Inferior parietal cortex (tissue), 1 donor: ENCODE results near the gene ME2.
A peak's percentile ranks its signal among the peaks of the same experiment; 100 is the strongest.
"Not testable (repeated sequence)": the region's sequence is repeated elsewhere in the genome, so short reads cannot be mapped to it uniquely, and the experiment has no call there.

ENCODE experiments used
- DNase-seq: peaks from one replicate; pipeline ENCODE4 v3.0.0-alpha.2; 2016; ENCODE audit errors: extremely low spot score

The ME2 gene

DNA sequence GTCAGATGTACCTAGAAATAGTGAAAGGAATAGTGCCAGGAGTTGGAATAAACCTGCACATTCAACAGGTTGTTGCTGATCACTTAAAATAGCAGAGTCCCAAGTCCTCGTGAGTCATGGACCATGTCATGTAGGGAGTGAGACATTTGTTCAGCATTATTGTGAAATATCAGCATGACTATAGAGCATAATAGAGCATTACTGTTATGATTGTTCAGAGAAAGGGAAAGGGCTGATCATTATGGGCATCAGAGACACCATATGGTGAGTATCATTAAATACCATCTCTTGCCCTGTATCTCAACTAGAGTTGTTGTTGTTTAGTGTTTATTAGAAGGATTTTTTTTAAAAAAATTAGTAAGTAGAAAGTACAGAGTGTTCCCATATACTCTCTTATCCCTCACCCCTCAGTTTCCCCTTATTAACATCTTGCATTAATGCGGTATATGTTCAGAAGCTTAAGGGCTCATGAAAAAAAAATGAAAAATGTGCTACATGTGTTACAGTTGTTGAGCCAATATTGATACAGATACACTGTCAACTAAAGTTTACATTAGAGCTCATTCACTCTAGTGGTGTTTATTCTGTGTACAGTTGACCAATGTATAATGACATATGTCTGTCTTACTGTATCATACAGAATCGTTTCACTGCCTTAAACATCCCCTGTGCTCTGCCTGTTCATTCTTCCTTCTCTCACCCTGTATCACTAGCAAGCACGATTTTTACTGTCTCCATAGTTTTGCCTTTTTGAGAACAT lies 94.6 kb downstream of the ME2 start:
- DNase-seq = no peak

DNA sequence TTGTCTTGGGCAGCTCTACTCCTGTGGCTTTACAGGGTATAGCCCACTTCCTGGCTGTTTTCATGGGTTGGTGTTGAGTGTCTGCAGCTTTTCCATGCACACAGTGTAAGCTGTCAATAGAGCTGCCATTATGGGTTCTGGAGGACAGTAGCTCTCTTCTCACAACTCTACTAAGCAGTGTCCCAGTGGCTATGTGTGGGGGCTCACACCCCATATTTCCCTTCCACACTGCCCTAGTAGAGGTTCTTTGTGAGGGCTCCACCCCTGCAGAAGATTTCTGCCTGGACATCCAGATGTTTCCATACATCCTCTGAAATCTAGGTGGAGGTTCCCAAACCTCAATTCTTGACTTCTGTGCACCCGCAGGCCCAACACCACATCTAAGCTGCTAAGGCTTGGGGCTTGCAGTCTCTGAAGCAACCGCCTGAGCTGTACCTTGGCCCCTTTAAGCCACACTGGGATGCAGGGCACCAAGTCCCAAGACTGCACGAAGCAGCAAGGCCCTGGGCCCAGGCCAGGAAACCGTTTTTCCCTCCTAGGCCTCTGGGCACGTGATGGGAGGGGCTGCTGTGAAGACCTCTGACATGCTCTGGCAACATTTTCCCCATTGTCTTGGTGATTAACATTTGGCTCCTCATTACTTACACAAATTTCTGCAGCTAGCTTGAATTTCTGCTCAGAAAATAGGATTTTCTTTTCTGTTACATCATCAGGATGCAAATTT lies 98.3 kb downstream of the ME2 start:
- no peak for DNase-seq

DNA sequence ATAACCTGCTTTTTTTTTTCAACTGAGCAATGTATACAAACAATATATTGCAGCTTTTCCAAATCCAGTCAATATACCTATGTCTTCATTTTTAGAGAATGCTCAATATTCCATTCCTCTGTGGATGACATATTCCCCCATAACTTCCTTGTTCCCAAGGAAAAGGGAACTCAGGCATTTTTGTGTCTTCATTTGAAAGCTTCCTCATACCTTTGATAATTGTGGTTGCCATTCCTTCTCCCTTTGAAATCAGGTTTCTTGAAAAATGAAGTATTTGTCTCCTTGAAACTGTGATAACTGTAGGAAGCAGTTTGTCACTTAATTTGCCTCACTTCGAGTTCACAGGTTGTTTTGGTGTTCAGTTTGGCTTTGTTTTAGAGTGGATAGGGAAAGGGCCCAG lies 102.5 kb downstream of the ME2 start:
- no peak for DNase-seq

DNA sequence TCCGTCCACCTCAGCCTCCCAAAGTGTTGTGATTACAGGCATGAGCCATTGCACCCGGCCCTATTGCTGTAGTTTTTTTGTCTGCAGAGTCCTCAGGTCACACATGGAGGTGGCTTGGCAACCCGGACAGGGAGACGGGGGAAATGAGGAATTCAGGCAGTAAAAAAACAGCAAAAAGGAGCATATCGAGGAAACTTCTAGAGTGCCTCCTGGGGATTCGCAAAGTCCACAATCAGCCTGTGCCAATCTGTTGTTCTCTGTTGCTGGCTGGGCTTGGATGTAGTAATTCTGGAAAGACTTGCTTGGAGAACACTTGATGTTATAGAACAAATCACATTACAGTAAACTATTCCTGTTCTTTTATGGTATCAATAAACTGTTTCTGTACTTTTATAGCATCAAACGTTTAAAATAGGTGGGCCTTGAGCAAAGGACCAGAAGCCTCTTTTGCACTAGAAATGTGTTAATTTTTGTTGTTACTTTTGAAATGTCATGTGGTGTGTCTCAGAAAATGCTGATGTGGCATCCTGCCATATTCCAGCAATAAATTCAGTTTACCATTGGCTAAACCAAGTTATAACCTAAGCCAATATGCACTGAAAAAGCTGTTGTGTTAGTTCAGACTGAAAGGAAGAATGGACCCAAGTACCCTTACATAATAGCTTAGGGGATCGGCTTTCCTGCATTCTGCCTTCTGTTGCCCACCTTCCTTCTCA lies 103.3 kb downstream of the ME2 start:
- no peak for DNase-seq

DNA sequence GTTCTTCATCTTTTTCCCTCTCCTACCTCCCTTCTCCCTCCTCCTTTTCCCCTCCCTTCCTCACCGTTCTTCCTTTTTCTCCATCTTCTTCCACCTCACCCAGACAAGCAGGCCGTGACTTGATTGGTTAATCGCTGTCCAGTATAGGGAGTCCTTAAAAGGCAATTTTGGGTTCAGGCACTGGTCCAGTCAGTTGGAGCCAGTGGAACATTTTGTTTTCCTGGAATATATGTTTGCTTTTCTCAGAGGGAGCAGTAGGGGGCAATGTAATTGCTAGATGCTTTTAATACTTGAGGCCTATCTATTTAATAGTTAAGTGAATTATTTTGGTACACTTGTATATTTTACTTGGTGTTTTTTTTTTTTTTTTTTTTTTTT lies 103.9 kb downstream of the ME2 start:
- DNase-seq = no peak

DNA sequence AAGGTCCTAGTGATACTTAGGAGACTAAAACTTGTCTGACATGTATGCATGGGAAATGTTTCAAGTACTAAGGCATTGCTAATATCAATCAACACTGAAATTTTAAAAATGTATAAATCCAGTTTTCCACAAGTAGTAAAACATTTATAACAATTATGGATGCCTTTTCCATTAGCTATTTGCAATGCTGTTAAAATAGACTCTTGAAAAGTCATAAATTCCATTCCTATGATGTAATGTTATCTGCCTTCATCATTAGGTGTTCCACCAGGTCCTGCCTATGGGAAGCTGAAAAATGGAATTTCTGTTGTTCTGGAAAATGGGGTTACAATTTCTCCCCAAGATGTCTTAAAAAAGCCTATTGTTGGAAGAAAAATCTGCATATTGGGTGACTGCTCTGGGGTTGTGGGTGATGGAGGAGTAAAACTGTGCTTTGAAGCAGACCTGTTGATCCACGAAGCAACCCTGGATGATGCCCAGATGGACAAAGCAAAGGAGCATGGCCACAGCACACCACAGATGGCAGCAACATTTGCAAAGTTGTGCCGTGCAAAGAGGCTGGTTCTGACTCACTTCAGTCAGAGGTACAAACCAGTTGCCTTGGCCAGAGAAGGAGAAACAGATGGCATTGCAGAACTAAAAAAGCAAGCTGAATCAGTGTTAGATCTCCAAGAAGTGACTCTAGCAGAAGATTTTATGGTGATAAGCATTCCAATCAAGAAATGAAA lies 107.6 kb downstream of the ME2 start:
- DNase-seq = peak; percentile 57

DNA sequence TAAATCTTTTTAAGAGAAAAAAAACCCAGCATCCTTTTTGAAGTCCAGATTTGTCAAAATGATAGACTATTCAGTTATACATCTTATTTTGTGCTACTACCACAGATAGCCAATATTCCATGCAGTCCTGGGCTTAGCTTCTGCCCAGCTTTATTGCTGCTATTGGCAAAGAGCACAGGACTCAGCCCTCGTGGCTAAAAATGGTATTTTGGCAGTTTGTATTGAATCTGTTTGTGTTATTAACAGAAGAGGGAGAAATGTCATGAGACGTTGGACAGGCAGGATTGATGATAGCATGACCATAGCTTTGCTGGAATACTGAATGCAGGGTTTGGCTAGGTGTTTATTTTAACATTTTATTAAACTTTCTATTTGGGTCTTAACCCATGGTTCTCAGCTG lies 108.3 kb downstream of the ME2 start:
- DNase-seq = no peak

DNA sequence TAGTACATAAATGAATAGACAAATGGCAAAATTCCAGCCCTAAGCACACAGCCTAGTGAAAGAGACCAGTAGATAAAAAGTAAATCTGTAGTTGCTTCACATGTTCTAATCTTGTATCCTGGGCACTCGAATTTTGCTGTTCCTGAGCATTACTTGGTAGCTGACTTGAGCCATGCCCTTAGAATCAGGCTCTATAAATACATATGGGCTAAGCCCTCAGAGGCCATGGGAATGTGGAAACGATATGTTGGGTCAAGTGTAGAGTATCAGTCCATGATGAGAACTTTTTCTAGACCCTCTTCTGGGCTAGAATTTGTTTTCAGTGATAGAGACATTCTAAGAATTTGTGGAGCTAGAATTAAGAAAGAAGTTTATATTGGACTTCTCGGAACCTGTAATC lies 110.8 kb downstream of the ME2 start:
- DNase-seq = no peak

DNA sequence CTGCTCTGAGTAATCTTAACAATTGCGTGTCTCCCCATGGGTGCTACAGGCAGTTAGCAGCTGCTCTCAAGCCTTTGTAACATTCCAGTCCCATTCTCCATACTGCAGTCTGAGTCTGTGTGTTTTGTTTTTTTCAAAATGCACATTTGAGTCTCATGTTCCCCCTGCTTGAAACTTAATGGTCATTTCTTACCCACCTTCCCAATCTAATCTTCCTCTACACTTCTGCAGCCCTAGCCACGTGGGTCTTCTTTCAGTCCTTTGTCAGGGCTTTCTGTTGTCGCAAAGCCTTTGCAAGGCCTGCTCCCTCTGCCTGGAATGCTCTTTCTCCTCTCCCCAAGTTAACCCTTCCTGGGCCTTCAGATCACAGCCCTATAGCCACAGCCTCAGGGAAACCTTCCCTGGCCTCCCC lies 113.4 kb downstream of the ME2 start:
- DNase-seq = no peak

DNA sequence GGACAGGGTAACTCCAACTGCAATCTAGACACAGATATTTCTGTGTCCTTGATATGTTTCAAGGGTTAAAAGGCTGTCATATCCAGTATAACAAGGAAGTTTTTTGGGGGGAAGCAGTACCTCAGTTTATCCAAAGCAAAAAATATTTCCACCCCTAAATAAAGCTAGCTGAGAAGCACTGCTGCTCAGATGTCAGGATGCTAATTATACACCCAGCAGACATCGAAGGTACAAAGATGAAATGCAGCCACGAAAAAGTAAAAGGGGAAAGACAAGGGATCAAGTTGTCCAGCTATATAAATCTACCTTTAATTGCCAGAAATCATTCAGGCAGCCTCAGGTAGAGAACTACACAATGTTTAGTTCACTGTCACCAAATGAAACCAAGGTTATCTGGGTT lies 115.1 kb downstream of the ME2 start:
- no peak for DNase-seq

DNA sequence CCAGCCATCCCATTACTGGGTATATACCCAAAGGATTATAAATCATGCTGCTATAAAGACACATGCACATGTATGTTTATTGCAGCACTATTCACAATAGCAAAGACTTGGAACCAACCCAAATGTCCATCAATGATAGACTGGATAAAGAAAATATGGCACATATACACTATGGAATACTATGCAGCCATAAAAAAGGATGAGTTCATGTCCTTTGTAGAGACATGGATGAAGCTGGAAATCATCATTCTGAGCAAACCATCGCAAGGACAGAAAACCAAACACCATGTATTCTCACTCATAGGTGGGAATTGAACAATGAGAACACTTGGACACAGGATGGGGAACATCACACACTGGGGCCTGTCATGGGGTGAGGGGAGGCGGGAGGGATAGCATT lies 124.3 kb downstream of the ME2 start:
- not testable (repeated sequence) for DNase-seq
